Left kidney (tissue), 8 donors: ENCODE measurements around the gene CRAT. TPM values are rescaled to one million over a fixed set of nuclear protein-coding genes. Genes with fewer than 3 reads are reported as not detected.
A peak's percentile ranks its signal among the peaks of the same experiment; 100 is the strongest.

Experiments used
- DNase-seq: peaks from one replicate; pipeline ENCODE4 v3.0.0-alpha.2; 2013
- long read RNA-seq, 8 donors: transcript quantifications; one replicate each; lab custom pipeline, GENCODE V29; 2026
- polyA plus RNA-seq: library from polyadenylated mRNA; unstranded; fragments of 120-200 nt; gene quantifications from one replicate; pipeline ENCODE4 v1.2.1, GENCODE V29; 2013; ENCODE audit not compliant: insufficient read length

The CRAT gene
- 39.2 TPM for polyA plus RNA-seq
- long read RNA-seq, donor 1, transcript CRAT-201 (14 exons, 2,763 nt), result major isoform, 5 of 19 reads
- long read RNA-seq, donor 1, partial matches to known transcripts, result 9 of 19 reads
- long read RNA-seq, donor 1, other reads (novel, unspliced or antisense), result 0 of 19 reads
- long read RNA-seq, donor 2, transcript CRAT-201 (14 exons, 2,763 nt), result major isoform, 5 of 8 reads
- long read RNA-seq, donor 2, partial matches to known transcripts, result 0 of 8 reads
- long read RNA-seq, donor 2, other reads (novel, unspliced or antisense), result 0 of 8 reads
- long read RNA-seq, donor 3, transcript CRAT-201 (14 exons, 2,763 nt), result major isoform, 6 of 9 reads
- long read RNA-seq, donor 3, partial matches to known transcripts, result 0 of 9 reads
- long read RNA-seq, donor 3, other reads (novel, unspliced or antisense), result 0 of 9 reads
- long read RNA-seq, donor 4, result 0 reads
- long read RNA-seq, donor 5, transcript CRAT-207 (15 exons, 2,253 nt), result major isoform, 9 of 14 reads
- long read RNA-seq, donor 5, transcript CRAT-201 (14 exons, 2,763 nt), result minor isoform, 5 of 14 reads
- long read RNA-seq, donor 5, partial matches to known transcripts, result 0 of 14 reads
- long read RNA-seq, donor 5, other reads (novel, unspliced or antisense), result 0 of 14 reads
- long read RNA-seq, donor 6, transcript CRAT-202 (2 exons, 973 nt), result major isoform, 5 of 15 reads
- long read RNA-seq, donor 6, partial matches to known transcripts, result 7 of 15 reads
- long read RNA-seq, donor 6, other reads (novel, unspliced or antisense), result 0 of 15 reads
- long read RNA-seq, donor 7, transcript CRAT-201 (14 exons, 2,763 nt), result major isoform, 6 of 10 reads
- long read RNA-seq, donor 7, partial matches to known transcripts, result 0 of 10 reads
- long read RNA-seq, donor 7, other reads (novel, unspliced or antisense), result 0 of 10 reads
- long read RNA-seq, donor 8, partial matches to known transcripts, result 0 of 8 reads
- long read RNA-seq, donor 8, other reads (novel, unspliced or antisense), result 0 of 8 reads

GRCh38 chr9:129110740-129111527, at the start of gene CRAT, which contains the start of gene PTPA:
CRAT (minus strand) TSS chr9:129110793; CDS start chr9:129110509, 284 bp downstream.
PTPA (plus strand) TSS chr9:129111415; CDS start chr9:129111601, 186 bp downstream.
- DNase-seq, result peak; percentile 89

GRCh38 chr9:129156163-129156562, 45.6 kb upstream of the CRAT start:
- DNase-seq, result no peak

- no peak for DNase-seq
Observed at GRCh38 chr9:129154866-129155477, 44.4 kb upstream of the CRAT start.

- DNase-seq, result no peak
Observed at GRCh38 chr9:129151469-129151868, 40.9 kb upstream of the CRAT start.

- no peak for DNase-seq
Observed at GRCh38 chr9:129150672-129151211, 40.1 kb upstream of the CRAT start.

- DNase-seq, result no peak
Observed at GRCh38 chr9:129150122-129150521, 39.5 kb upstream of the CRAT start.

- no peak for DNase-seq
Observed at GRCh38 chr9:129149442-129149841, 38.8 kb upstream of the CRAT start.

- no peak for DNase-seq
Observed at GRCh38 chr9:129148463-129149204, 38.0 kb upstream of the CRAT start.

DNA sequence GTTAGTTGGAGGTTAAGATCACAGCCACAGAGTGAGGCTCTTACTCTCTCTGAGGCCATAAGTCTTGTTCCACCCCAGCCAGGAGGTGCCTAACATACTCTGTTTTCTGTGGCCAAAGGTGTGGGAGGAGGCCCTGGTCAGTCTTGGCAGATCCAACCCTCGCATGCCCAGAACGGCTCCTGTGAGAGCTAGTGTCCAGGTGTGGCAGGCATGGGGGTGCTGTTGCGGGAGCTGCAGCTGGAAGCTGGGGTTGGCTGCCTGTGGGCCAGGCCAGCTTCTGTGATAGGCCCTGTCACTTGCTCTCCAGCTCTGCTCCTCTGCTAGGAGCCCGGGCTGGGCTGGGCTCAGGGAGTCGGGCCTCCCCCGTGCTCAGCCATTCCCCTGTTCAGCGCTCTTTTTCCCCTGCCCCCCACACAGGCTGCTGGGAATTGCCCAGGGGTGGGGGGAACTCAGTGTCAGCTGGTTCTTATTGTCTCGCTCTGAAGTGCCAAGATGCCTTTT, 35.9 kb upstream of the CRAT start:
- DNase-seq, result no peak

- DNase-seq, result no peak
Observed at GRCh38 chr9:129145841-129146292, 35.3 kb upstream of the CRAT start.

- DNase-seq, result no peak
Observed at GRCh38 chr9:129145316-129145715, 34.7 kb upstream of the CRAT start.

DNA sequence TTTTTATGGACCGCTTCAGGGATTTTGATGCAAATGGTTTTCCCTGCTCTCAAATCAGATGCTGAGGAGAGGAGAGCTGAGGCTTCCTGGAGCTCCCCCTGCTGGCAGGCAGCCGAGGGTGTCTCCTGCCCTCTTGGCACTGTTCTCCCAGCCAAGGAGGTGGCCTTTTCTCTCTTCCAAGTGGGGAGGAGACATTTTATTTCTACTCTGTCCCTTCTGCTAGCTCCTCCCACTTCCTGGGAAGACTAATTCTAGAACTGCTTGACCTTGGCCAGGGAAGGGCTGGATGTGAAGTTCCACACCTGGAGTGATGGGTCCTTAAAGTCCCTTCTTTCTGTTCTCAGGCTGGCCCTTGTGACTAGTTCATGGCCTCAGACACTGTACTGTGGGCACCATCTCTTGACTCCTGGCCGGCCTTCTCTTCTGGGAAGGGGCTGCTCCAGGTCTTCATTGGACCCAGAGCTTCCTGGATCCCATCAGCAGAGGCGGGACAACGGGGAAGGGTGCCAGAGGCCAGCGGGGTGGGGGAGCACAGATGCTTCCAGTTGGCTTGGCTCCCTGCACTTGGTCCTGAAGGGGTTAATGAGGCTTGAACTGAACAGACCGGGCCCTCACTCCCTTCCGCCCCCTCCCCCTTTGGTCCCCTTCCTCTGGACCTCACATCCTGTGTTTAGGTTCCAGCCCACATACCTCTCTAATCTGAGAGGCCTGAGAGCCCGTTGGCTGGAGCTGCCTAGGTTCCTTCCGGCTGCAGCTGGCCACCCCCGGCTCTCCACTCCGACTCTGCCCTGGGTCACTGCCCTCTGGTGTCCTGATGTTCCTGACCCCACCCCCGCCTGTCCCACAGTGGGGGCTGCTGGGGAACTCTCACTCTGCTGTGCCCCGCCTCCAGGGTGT, 32.7 kb upstream of the CRAT start:
- DNase-seq, result peak; percentile 93

GRCh38 chr9:129142138-129142935, 31.7 kb upstream of the CRAT start:
- DNase-seq, result no peak

DNA sequence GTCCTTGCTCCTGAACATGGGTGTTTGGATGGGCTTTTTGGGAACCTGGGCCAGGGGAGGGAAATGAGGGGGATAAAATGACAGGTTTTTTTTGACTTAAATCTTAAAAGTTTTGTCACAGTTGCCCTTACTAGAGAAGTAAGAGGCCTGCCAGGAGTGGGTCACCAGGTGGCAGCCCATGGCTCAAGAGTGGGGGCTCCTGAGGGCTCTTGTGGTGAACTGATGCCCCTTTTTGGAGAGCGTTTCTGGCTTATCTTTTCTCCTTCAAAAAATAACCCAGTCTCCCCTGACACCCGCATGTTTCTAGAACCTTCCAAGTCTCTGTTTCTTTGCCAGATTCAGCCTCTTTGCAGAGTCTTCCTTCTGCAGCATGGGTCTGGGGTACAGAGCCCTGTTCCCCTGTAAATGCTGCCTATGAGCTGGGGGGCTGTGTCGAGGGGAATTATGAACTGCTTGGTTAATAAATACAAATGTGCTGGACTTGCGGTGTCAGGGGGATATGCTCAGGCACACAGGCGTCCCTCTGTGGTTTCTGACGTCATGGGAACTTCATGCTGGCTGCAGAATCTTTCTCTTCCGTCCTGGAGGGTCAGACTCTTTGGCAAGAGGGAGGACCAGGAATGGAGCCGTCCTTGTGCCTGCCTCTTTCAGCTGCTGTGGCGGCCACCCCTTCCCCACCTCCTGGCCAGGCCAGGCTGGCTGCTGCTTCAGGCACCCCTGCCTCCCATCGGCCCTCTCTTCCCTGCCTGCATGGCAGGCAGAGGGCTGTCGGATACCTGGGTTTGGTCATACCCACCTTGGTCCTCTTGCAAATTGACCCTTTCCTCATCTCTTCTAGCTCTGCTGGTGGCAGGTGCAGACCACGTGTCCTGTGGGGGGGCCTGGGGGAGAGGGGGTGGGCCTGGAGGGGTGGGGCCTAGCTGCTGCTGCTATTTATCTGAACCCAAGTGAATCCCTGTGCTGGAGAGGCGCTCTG, 30.8 kb upstream of the CRAT start:
- peak; percentile 57 for DNase-seq

GRCh38 chr9:129140397-129141065, 29.9 kb upstream of the CRAT start:
- peak; percentile 36 for DNase-seq

DNA sequence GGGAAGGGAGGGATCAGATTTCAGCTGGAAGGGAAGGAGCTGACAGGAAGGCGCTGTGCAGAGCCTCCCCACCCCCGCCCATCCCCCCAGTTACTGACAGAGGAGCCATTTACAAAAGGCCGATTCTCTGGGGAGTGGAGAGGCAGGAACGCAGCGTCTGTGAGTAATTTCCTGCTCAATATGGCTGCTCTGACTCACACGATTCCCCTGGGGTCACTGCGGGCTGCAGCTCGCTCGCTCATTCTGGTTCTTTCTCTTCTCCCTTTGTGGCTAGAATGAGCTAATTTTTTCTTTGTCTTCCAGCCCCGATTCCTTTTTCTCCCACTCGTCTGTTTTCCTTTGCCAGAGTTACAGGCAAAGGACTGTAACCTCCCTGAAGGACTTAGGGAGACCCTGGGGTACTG, 29.4 kb upstream of the CRAT start:
- DNase-seq, result peak; percentile 97
